Measurements from ENCODE around the gene ARPC5. TPM values are rescaled to one million over a fixed set of nuclear protein-coding genes. Genes with fewer than 3 reads are reported as not detected.

The ARPC5 gene
- total and polyA plus RNA-seq, 9 of the 15 experiments (the other 6 are each of a cell fraction or from before 2014, with no cell fraction given): 71.8 to 150 (median 91.6) TPM

DNA sequence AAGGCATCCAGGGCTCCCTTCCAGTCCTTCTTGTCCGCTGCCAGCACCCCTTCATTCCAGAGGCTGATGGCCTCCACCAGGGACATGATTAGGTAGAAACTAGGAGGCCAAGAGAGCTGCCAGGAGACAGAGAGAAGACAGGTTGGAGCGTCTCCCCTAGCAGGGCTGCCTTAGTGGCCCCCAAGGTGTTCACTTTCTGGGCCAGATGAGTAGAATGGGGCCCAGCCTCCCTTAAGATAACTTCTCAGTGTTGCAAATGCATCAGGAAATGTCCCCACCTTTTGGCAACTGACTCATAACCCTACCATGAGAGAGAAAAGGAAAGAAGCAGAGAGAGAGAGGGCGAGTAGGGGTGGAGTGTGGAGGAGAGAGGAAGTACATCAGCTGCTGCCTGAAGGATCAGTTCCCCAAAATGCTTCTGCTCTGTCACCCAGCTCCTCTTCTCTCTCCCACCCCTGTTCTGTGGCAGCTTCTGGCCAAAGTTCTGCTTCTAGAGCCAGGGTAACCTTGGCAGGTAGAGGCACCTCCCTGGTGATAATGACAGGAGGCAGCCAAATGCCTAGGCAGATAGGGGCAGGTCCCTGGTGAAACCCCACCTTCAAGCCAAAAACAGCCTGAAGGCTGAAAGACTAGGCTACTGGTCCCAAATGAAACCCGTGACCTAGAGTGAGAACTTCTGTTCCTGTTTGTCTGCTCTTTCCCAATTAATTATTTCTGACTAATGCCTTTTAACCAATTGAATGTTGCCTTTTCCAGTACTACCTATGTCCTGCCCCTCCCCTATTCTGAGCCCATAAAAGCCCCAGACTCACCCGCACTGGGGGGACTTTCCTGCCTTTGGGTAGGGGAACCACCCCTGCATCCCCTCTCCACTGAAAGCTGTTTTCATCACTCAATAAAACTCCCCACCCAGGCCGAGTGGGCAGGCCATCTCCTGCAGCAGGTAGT, 45.1 kb downstream of the ARPC5 start, which contains the start of gene NCF2 (continued):
- TF ChIP-seq, protein P1, sequence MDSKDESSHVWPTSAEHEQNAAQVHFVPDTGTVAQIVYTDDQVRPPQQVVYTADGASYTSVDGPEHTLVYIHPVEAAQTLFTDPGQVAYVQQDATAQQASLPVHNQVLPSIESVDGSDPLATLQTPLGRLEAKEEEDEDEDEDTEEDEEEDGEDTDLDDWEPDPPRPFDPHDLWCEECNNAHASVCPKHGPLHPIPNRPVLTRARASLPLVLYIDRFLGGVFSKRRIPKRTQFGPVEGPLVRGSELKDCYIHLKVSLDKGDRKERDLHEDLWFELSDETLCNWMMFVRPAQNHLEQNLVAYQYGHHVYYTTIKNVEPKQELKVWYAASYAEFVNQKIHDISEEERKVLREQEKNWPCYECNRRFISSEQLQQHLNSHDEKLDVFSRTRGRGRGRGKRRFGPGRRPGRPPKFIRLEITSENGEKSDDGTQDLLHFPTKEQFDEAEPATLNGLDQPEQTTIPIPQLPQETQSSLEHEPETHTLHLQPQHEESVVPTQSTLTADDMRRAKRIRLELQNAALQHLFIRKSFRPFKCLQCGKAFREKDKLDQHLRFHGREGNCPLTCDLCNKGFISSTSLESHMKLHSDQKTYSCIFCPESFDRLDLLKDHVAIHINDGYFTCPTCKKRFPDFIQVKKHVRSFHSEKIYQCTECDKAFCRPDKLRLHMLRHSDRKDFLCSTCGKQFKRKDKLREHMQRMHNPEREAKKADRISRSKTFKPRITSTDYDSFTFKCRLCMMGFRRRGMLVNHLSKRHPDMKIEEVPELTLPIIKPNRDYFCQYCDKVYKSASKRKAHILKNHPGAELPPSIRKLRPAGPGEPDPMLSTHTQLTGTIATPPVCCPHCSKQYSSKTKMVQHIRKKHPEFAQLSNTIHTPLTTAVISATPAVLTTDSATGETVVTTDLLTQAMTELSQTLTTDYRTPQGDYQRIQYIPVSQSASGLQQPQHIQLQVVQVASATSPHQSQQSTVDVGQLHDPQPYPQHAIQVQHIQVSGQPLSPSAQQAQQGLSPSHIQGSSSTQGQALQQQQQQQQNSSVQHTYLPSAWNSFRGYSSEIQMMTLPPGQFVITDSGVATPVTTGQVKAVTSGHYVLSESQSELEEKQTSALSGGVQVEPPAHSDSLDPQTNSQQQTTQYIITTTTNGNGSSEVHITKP (IDR thresholded peaks at IDR 0.05; ENCODE audit: partially characterized antibody): peak; percentile 7
- TF ChIP-seq ZBTB1 (CRISPR knock-in tag; IDR thresholded peaks at IDR 0.05; ENCODE audit: borderline replicate concordance, low read depth) (no peak), ARID2 (IDR thresholded peaks at IDR 0.05) (no peak), CTBP1 (IDR thresholded peaks at IDR 0.05; ENCODE audit: borderline replicate concordance) (0 out of 2 replicates have a peak, but pooled peaks have one; percentile 41), SRSF3 (IDR thresholded peaks at IDR 0.05; ENCODE audit: insufficient read depth, low read length) (no peak), JUND (IDR thresholded peaks at IDR 0.05; ENCODE audit: borderline replicate concordance, low read depth, low read length) (no peak), JUND (tag; IDR thresholded peaks at IDR 0.05; ENCODE audit: borderline replicate concordance, low read depth, low read length) (peak; percentile 34; the same call in 1 of the 3 replicates), RFX1 (IDR thresholded peaks at IDR 0.05) (no peak), FOSL1 (tag; conservative IDR thresholded peaks at IDR 0.05) (0 out of 2 replicates have a peak, but pooled peaks have one; percentile 27), RBM39 (optimal IDR thresholded peaks at IDR 0.05; ENCODE audit: low read depth, low read length) (no peak), SMARCE1 (IDR thresholded peaks at IDR 0.05) (no peak)
- TF ChIP-seq, protein P2, sequence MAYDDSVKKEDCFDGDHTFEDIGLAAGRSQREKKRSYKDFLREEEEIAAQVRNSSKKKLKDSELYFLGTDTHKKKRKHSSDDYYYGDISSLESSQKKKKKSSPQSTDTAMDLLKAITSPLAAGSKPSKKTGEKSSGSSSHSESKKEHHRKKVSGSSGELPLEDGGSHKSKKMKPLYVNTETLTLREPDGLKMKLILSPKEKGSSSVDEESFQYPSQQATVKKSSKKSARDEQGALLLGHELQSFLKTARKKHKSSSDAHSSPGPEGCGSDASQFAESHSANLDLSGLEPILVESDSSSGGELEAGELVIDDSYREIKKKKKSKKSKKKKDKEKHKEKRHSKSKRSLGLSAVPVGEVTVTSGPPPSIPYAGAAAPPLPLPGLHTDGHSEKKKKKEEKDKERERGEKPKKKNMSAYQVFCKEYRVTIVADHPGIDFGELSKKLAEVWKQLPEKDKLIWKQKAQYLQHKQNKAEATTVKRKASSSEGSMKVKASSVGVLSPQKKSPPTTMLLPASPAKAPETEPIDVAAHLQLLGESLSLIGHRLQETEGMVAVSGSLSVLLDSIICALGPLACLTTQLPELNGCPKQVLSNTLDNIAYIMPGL (CRISPR knock-in tag; IDR thresholded peaks at IDR 0.05): no peak

Data from K562 (cell line).